Esophagus mucosa (tissue), 1 donor: ENCODE data around the gene TARDBP. TPM values are rescaled to one million over a fixed set of nuclear protein-coding genes. Genes with fewer than 3 reads are reported as not detected.
"Not testable (repeated sequence)": the region's sequence is repeated elsewhere in the genome, so short reads cannot be mapped to it uniquely, and the experiment has no call there.

ENCODE experiments used
- ATAC-seq: fragments of 200-7000 bp; cut with Tn5 transposase; one replicate; pipeline ENCODE4 v1.9.1; 2020
- total RNA-seq: library from RNA; stranded (reverse); gene quantifications from one replicate; pipeline ENCODE4 v1.2.4, GENCODE V29; 2023
- donor health status: DM: yes; HTN: yes; CAD: no.

Gene TARDBP
- total RNA-seq, 1 donor from 2014 or later = 94.1 TPM

DNA sequence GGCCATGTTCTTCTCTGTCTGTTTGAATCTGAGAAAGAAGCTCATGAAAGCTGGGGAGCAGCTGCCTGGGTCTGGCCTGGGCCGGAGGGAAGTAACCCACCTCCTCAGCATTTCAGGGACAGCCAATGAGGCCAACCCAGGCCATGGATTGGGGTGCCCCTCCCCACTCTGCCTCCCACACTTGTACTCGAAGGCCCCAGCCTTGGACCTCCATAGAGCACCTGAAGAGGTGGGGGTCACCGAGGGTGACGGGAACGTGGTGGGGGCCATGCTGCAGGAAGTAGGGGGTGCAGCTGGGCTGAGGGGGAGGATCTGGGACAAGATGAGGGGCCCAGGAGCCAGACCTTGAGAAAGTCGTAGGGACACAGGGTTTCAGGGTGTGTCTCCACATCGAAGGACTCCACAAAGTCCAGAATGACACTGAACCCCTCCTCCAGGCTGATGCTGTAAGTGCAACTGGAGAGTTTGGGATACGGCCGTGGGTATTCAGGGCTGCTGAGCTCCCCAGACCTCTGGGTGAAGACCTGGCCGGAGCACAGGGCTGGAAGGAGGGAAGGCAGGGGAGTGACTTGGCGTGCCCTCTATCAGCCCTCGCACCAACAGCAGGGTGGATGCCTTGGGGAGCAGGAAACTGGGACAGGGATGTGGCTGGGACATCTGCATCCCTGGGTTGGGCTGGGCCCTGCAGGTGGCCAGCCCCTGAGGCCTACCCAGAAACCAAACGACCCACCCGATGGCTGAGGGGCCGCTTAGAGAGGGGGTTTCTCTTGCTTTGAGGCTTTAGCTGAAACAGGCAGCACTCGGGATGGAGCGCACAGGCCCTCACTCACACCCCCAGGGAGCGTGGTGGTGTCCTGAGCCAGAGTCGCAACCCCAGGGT is 30.8 kb downstream of the TARDBP start:
- no peak for ATAC-seq

DNA sequence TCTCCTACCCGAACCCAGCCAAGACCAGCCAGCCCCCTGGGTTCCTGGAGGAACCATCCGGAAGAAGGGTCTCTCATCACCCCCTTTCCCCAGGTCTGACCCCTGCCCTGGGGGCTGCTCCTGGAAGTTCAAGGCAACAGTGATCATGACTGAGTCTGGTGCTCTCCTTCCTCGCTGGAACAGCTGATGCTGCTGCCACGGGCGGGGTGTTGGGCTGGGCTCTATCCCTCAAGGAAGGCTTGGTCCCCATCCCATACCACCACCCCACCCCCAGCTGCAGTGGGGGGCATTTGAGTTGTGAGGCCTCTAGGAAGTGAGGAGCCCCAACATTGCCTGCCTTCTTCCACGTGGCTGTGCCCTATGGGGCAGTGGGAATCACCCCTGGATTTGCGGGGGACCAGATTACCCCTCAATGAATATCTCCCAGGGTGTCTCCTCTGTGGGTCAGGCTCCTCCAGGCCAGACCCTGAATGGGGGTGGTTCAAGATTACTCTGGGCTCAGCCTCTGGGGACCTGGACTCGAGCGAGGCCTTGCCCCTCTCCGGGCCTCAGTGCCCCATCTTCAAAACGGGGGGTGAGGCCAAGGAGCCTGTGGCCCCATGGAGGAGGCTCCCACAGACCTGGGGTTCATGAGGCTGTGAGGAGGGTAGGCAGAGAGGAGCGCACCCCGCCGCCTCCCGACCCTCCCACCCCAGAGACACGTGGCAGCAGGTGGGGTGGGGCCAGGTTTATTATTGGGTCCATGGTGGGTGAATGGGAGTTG is 31.8 kb downstream of the TARDBP start:
- ATAC-seq = no peak

DNA sequence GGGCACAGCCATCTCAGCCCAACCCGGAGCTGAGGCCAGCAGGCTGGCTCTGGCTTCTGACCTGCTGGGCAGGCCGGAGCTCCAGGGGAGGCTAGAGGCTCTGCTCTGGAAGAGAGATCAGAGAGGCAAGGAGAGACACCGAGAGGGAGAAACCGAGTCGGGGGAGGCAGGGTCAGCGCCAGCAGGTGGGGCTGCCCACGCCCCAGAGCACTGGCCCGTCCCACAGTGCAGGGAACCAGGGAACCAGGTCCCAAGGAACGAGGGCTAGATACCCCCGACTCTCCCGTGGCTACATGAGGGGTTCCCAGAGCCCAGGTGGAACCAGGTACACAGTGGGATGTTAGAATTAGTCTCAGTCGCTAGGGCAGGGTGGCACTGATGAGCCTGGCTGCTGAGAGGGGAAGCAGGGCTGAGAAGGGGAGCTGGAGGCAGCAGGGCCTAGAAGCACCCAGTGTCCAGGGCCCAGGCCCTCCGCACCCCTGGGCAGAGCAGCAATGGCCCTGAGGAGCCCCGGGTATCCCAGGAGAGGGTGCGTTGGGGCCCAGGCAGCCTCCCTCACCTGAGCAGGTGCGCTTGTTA is 32.5 kb downstream of the TARDBP start:
- ATAC-seq = peak; percentile 7

DNA sequence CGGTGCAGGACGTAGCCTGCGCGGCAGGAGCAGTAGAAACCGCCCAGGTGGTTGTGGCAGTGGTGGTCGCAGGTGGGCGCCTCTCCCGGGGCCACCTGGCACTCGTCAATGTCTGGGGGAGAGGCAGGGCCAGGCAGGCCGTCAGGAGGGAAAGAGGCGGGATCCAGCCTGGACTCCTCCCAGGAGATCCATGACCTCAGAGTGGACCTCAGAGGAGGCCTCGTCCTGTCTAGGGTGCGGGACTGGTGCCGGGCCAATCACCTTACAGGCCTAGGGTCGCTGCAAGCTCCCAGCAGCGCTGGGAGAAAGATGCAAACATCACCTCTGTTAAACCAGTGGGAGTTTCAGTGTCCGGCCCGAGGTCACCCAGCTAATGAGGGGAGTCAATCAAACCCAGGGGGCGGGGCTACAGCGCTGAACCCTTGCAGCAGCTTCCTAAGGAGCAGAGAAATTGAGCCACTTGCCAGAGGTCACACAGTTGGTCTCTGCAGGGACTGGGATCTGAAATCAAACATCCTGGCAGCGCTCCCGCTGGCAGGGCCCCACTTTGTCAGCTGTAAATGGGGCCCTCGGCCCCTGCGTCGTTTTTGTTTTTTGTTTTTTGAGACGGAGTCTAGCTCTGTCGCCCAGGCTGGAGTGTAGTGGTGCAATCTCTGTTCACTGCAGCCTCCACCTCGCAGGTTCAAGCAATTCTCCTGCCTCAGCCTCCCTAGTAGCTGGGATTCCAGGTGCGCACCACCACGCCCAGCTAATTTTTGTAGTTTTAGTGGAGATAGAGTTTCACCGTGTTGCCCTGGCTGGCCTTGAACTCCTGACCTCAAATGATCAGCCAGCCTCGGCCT is 33.2 kb downstream of the TARDBP start:
- no peak for ATAC-seq

DNA sequence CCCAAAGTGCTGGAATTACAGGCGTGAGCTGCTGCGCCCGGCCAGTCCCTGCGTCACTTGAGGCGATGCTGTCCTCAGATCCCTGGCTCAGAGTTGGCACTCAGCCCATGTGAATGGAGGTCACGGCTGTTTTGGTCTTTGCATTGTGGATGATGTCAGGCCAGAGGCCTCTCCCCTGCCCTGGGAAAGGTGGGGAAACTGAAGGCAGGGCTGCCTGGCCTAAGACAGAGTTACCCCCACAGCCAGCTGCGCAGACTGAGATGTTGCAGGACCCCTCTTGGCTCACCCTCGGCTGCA is 33.8 kb downstream of the TARDBP start:
- ATAC-seq = no peak

DNA sequence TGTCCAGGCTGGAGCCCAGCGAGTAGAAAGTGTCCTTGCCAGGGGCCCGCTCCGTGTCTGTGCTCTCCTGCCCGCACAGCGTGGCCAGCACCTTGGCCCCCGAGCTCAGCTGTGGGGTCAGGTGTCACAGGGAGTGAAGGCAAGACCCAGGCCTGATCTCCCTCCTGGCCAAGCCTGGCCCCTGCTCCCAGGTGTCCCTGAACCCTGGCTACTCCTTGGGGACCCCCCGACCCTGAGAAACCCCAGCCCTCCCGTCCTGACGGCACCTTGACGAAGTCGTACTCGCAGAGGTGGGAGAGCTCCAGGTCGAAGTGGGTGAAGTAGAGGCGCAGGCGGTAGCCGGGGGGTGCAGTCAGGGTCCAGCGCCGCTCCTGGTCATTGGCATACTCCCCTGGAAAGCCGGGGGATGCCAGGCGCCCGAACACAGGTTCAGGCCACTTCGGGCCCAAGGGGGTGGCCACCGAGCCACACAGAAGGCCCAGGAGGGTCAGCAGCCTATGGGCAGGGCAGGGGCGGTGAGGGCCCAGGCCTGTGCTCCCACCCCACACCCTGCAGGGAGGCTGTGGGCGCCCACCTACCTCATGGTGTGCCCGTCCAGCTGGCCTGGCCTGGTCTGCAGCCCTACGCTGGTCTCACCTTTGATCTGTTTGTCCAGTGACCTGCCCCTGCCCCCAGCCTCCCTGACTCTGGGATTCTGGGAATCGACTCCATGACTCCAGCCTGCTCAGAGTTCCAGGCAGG is 34.3 kb downstream of the TARDBP start, which contains the start of gene MASP2:
TSS of gene MASP2 (minus strand) at position 615 of the 741 bp plus-strand sequence. CDS start at position 583, 32 bp downstream.
- peak; percentile 20 for ATAC-seq

DNA sequence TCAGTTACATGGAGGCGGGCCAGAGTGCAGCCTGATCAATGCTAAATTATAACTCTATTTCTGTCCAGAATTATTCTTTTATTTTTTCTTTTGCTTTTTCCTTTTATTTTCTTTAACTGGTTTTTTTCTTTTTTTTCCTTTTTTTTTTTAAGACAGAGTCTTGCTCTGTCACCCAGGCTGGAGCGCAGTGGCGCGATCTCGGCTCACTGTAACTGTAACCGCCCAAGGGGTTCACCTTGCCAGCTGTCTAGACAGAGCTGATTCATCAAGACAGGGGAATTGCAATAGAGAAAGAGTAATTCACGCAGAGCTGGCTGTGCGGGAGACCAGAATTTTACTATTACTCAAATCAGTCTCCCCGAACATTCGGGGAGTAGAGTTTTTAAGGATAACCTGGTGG is 38.7 kb downstream of the TARDBP start:
- ATAC-seq = not testable (repeated sequence)

DNA sequence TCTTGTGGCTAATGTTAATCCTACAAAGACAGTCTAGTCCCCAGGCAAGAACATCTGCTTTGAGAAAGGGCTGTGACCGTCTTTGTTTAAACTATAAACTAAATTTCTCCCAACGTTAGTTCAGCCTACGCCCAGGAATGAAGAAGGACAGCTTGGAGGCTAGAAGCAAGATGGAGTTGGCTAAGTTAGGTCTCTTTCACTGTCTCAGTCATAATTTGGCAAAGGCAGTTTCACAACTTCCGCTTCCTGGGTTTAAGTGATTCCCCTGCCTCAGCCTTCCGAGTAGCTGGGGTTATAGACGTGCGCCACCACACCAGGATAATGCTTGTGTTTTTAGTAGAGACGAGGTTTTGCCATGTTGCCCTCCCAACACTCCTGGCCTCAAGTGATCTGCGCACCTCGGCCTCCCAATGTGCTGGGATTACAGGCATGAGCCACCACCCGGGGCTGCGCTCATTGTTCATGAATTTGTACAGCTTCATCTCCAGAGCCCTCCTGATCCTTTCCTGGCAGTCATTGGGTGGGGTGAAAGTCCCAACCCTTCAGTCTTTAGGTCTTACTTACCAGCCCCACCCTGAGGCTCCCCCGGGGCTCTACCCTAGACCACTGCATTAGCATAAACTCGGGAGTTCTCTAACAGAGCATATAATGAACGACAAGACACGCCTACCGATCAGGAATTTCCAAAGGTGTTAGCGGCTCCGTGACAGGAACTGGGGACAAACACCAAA is 39.5 kb downstream of the TARDBP start:
- ATAC-seq = peak; percentile 19

DNA sequence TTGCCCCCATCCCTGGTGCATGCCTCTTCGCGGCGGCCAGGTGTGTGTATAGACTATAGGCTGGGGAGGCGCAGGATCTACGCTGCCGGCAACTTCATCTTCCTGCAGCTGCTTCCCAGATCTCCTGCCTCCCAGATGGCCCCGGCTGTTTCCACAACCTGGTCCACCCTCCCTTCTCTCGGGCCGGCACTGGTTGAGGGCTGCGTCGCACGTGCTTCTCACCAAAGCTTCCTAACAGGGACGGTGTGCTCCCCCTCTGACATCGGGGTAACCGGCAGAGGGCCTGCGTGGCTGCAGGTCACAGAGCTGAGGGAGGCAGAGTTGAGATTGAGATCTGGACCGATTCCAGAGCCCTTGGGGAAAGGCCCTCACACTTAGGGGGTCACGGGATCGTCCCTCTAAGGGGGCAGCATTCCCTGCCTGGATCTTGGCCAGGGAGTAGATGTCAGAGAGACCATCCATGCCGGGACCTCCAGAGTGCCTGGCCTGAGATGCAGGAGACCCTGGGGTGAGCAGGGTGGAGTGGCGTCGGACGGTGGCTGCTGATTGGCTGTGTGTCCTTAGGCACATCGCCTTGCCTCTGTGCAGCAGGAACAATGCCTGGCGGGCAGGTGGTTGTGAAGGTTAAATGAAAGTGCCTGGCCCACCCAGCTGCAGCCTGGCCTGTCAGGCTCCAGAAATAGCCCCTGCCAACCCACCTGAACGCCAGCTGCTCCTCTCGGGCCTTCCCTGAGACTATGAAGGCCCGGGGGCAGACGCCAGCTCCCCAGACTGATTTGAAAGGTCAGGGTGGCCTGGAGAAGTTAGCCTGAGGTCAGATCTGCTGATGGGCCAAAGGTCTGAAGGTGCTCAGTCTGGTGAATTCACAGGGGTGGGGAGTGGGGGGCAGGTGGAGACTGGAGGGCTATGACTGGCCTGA is 40.6 kb downstream of the TARDBP start:
- ATAC-seq = peak; percentile 25

DNA sequence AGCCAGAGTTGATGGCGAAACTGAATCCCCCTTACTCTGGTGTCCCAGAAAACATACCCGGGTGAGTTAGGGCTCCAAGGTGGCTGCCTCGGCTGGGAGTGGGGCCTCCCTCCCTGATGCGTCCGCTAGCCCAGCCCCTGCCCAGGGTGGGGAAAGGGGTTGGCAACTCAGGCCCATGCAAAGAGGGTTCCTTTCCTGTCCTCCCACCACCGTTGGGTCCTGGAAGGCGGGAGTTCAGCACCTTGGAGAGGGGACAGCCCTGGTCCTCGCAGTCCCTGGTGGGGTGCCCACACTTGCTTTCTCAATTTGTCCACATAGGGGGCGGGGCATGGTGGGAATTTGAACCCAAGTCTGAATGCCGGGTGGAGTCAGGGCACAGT is 41.3 kb downstream of the TARDBP start:
- ATAC-seq = peak; percentile 26

DNA sequence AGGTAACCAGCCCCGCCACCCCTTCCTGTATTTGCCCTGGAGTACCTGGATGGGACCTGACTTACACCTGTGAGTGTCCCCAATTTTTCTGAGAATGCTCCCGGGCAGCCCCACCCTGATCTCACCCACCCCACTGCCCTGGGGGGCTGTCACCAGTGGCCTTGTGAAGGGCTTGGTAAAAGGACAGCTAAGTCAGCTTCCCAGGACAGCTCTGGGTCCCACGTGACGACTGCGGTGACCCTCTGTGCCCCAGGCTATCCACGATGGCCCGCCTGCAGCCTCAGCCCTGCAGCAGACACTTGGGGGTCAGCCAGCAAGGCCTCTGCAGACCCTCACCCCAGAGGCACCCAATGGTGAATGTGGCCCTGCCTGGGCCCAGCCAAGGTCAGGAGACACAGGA is 41.7 kb downstream of the TARDBP start:
- ATAC-seq = no peak

DNA sequence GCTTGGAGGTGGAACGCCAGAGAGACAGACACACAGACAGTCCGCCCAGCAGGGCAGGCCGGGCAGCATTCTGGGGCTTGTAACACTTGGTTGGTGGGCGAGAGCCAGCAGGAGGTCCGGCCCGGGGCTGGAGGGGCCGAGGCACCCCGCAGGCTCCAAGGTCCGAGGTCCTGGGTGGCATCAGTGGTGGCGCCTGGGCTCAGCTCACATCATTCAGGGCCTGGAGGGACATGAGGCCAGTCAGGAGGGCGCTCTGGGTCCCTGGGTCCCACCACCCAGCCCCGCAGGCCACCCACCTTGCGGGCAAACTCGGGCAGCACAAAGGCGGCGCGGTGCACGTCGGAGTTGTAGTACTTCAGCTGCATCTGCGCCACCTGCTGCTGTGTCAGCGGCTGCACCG is 42.2 kb downstream of the TARDBP start:
- no peak for ATAC-seq

DNA sequence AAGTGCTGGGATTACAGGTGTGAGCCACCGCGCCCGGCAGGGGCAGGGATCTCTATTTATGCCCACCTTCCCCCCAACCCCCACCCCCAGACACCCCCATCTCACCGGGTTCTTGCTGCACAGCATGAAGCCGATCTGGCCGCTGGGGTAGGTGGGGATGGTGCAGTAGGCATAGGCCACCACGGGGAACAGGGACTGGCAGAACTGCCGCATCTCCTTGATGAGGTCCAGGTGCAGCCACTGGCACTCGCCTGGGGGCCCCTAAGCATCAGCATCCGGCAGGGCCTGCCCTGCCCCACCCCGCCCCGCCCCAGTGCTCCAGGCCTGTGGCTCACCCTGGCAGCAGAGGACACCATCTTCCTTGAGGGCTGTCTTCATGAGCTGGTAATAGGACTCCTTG is 43.2 kb downstream of the TARDBP start:
- ATAC-seq = no peak

DNA sequence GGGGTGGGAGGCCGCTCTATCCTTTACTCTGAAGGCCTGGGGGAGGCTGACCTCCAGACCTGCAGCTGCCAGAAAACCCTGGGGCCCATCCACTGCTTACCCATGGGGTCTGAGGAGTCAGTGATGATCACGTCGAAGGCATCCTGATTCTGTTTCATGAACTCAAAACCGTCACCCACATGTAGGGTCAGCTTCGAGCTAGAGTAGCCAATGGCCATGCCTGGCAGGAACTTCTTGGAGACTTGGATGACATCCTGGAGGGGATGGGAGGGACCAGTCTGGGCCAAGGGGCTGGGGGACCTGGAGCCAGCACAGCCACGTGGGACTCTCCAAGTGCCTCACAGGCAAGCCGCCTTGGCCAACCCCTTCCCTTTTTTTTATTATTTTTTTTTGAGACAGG is 44.0 kb downstream of the TARDBP start:
- ATAC-seq = no peak

DNA sequence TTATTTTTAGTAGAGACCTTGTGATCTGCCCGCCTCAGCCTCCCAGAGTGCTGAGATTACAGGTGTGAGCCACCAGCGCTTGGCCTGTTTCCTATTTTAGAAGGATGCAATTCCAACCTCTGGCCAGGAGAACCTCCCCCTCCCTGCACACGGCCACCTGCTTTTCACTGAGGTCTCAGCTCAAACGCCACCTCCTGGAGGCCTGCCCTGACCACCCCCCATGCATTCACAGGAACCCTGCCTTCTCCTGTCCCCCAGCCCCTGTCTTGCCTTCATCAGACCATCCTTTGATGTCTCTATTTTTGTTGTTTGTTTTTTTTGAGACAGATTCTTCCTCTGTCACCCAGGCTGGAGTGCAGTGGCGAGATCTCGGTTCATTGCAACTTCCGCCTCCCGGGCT is 45.0 kb downstream of the TARDBP start:
- no peak for ATAC-seq

DNA sequence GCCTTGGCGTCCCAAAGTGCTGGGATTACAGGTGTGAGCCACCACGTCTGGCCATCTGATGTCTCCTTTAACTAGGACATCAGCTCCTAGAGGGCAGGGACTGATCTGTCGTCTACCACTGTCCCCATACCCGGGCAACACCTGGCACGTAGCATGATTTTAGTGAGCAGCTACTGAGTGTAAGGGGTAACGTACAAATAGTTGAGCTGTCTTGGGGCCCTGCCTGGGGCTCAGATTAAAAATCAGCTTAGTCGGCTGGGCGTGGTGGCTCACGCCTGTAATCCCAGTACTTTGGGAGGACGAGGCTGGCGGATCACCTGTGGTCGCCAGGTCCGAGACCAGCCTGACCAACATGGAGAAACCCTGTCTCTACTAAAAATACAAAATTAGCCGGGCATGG is 45.6 kb downstream of the TARDBP start:
- no peak for ATAC-seq

DNA sequence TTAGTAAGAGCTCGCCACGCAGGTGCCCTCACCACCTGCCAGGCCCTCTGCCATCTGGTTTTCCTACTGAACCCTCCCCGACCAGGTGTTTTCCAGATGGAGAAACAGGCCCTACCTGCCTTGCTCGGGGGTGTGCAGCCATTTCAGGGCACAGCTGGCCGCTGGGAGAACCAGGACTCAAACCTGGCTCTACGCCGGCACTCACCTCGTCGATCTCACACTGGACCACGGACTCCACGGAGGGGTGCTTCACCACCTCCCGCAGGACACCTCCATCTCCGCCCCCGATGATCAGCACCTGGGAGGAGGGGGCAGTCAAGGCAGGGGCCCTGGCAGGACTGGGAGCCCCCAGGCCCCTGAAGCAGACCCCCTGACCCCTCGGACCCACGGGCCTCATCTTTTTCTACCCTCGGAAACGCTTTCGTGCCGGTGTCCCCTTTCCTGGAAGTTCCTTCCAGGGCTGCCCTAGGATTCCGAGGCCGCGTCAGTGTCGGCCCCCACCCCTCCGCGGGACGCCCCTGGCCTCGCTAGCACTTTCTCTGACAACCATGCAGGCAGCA is 46.2 kb downstream of the TARDBP start:
- ATAC-seq = no peak

DNA sequence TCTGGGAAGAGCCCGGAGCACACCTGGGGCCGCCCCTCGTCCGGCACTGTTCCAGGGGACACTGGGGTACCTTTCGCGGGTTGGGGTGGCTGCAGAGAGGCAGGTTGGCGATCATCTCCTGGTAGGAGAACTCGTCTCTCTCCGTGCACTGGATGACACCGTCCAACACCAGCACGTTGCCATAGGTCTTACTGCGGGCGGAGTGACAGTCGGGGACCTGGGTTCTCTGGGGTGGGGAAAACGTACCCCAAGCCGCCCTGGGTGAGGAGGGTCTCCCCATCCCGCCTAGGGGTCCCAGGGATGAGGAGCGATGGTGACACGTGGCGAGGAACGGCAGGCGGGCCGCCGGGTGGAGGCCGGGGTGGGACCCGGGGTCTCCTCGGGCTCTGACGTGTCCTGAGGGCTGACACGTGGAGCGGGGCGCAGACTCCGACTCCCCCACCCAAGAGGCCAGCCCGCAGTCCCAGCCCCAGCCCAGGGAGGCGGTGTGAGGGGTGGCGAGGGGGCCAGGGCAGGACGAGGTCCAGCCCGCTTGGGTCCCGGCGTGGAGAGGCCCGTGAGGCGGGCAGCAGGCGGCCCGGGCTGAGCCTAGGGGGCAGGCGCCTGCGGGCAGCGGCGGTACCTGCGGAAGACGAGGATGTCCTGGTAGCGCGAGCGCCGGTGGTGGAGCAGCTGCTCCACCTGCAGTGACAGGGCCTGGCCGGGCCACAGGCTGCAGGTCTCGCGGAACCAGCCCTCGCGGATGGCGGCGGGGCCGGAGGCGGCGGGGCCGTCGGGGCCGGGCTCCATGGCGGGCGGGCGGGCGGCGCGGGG is 46.9 kb downstream of the TARDBP start:
- peak; percentile 22 for ATAC-seq
